H1 (cell line): ENCODE measurements around the gene HEPHL1. TPM values are rescaled to one million over a fixed set of nuclear protein-coding genes. Genes with fewer than 3 reads are reported as not detected.

Source experiments
- CTCF ChIA-PET: fragments of 300-600 bp; sonication (Branson Sonifier 250); formaldehyde crosslinking; loops from one replicate; lab custom pipeline; 2021; ENCODE audit not compliant: partially characterized antibody; lab: Charles Lee
- POLR2A ChIA-PET: fragments of 300-600 bp; sonication (Branson Sonifier 250); formaldehyde crosslinking; loops from one replicate; lab custom pipeline; 2021; ENCODE audit warnings: inconsistent platforms; ENCODE audit not compliant: partially characterized antibody; lab: Charles Lee
- DNase-seq, 2 experiments: peaks; one replicate each; pipeline versions ENCODE4 v3.0.0 to v3.0.0-alpha.2; 2010 to 2022; ENCODE audit warnings: low spot score in 2 of 2, low read depth in 1 of 2, mixed read lengths in 1 of 2
- FAIRE-seq: peaks from 2 replicates; lab custom pipeline; 2011; peaks lifted over from hg19 to GRCh38; lab: Jason Lieb, UNC
- H2AFZ ChIP-seq: 2 replicates; pipeline ENCODE4 v1.8.1; 2012; ENCODE audit warnings: low read length, inconsistent platforms
- H2AK5ac ChIP-seq: 2 replicates; pipeline ENCODE4 v1.6.1; 2013; ENCODE audit warnings: low read depth, low read length
- H2BK120ac ChIP-seq: replicated peaks from 2 replicates; pipeline ENCODE3; 2013; ENCODE audit warnings: low read depth, low read length, inconsistent platforms
- H2BK12ac ChIP-seq: 2 replicates; pipeline ENCODE4 v1.6.1; 2013; ENCODE audit warnings: low read depth, low read length
- H2BK15ac ChIP-seq: 2 replicates; pipeline ENCODE4 v1.6.1; 2013; ENCODE audit warnings: low read length
- H2BK20ac ChIP-seq: 2 replicates; pipeline ENCODE4 v1.6.1; 2013; ENCODE audit warnings: low read length
- H2BK5ac ChIP-seq: 2 replicates; pipeline ENCODE4 v1.6.1; 2013; ENCODE audit warnings: low read depth, low read length
- H3K14ac ChIP-seq: 2 replicates; pipeline ENCODE4 v1.6.1; 2013; ENCODE audit warnings: inconsistent platforms; ENCODE audit not compliant: insufficient read length
- H3K18ac ChIP-seq: 2 replicates; pipeline ENCODE4 v1.6.1; 2013; ENCODE audit warnings: low read length; ENCODE audit errors: extremely low read depth
- H3K23ac ChIP-seq: 2 replicates; pipeline ENCODE4 v1.6.1; 2013; ENCODE audit warnings: inconsistent platforms; ENCODE audit not compliant: insufficient read length
- H3K23me2 ChIP-seq: 2 replicates; pipeline ENCODE4 v1.6.1; 2013; ENCODE audit warnings: low read depth, low read length
- H3K27ac ChIP-seq: 2 replicates; pipeline ENCODE4 v1.6.1; 2011; ENCODE audit warnings: low read depth, low read length, inconsistent platforms
- H3K27me3 ChIP-seq, 4 experiments: replicated peaks in 1 of 4; 1 replicate in 1 of 4; 2 replicates in 3 of 4; pipeline versions ENCODE4 v1.6.1 to v1.8.1; 2011 to 2013; ENCODE audit warnings: low read length in 3 of 4, mild to moderate bottlenecking in 3 of 4, inconsistent platforms in 2 of 4, mixed read lengths in 2 of 4, moderate library complexity in 1 of 4; ENCODE audit not compliant: control insufficient read depth in 3 of 4, insufficient read depth in 3 of 4; ENCODE audit errors: extremely low read depth in 1 of 4
- H3K36me3 ChIP-seq, 4 experiments: 2 replicates each; pipeline versions ENCODE4 v1.6.1 to v1.8.1; 2011 to 2013; ENCODE audit warnings: mild to moderate bottlenecking in 4 of 4, low read length in 3 of 4, moderate library complexity in 2 of 4, control low read depth in 1 of 4, inconsistent platforms in 1 of 4; ENCODE audit not compliant: insufficient read depth in 4 of 4, control insufficient read depth in 2 of 4
- H3K4ac ChIP-seq: replicated peaks from 2 replicates; pipeline ENCODE3; 2013; ENCODE audit warnings: low read length, low read depth, mixed read lengths, inconsistent platforms; ENCODE audit not compliant: insufficient read length
- H3K4me1 ChIP-seq, 4 experiments: replicated peaks in 1 of 4; 1 replicate in 1 of 4; 2 replicates in 3 of 4; pipeline versions ENCODE4 v1.6.1 to v1.8.1; 2011 to 2013; ENCODE audit warnings: low read length in 3 of 4, inconsistent platforms in 2 of 4, mixed read lengths in 1 of 4; ENCODE audit not compliant: insufficient read depth in 4 of 4, control insufficient read depth in 3 of 4
- H3K4me2 ChIP-seq, 2 experiments: 2 replicates each; pipeline versions ENCODE4 v1.6.1 to v1.8.1; 2011 to 2013; ENCODE audit warnings: low read depth in 2 of 2, low read length in 2 of 2, control low read depth in 1 of 2, inconsistent platforms in 1 of 2, mild to moderate bottlenecking in 1 of 2; ENCODE audit not compliant: insufficient read depth in 1 of 2
- H3K4me3 ChIP-seq, 4 experiments: fragments of 200-600, 300-600 bp in 1 of 4; sonication (generic), shearing (Covaris generic), sonication (Bioruptor Twin) in 1 of 4; 2 replicates each; pipeline versions ENCODE4 v1.5.1 to v1.8.1; 2011 to 2016; ENCODE audit warnings: low read length in 4 of 4, low read depth in 3 of 4, control low read depth in 2 of 4, inconsistent platforms in 2 of 4, mild to moderate bottlenecking in 2 of 4, mixed read lengths in 1 of 4, moderate library complexity in 1 of 4; ENCODE audit not compliant: insufficient read depth in 2 of 4; ENCODE audit errors: extremely low read depth in 1 of 4
- H3K56ac ChIP-seq: replicated peaks from 2 replicates; pipeline ENCODE3; 2013; ENCODE audit warnings: low read depth, mild to moderate bottlenecking, mixed read lengths, low read length, inconsistent platforms; ENCODE audit not compliant: insufficient read length
- H3K79me1 ChIP-seq: 2 replicates; pipeline ENCODE4 v1.6.1; 2013; ENCODE audit warnings: low read depth, low read length, control low read depth
- H3K79me2 ChIP-seq, 2 experiments: 2 replicates each; pipeline versions ENCODE4 v1.6.1 to v1.8.1; 2012 to 2013; ENCODE audit warnings: low read length in 2 of 2, mild to moderate bottlenecking in 2 of 2, inconsistent platforms in 1 of 2; ENCODE audit not compliant: insufficient read depth in 2 of 2, control insufficient read depth in 1 of 2
- H3K9ac ChIP-seq, 4 experiments: replicated peaks in 1 of 4; 1 replicate in 1 of 4; 2 replicates in 3 of 4; pipeline versions ENCODE4 v1.6.1 to v1.8.1; 2011 to 2013; ENCODE audit warnings: low read depth in 3 of 4, low read length in 3 of 4, control low read depth in 2 of 4, mild to moderate bottlenecking in 2 of 4, moderate library complexity in 2 of 4, inconsistent platforms in 1 of 4; ENCODE audit errors: extremely low read depth in 1 of 4
- H3K9me3 ChIP-seq, 2 experiments: 2 replicates each; pipeline versions ENCODE4 v1.6.1 to v1.8.1; 2012 to 2013; ENCODE audit warnings: mild to moderate bottlenecking in 2 of 2, moderate library complexity in 2 of 2, control low read depth in 1 of 2, inconsistent platforms in 1 of 2, low read depth in 1 of 2, low read length in 1 of 2, mixed read lengths in 1 of 2; ENCODE audit not compliant: insufficient read depth in 2 of 2
- H4K20me1 ChIP-seq, 2 experiments: replicated peaks in 1 of 2; 2 replicates each; pipeline versions ENCODE3 to v1.8.1; 2011 to 2013; ENCODE audit warnings: inconsistent platforms in 2 of 2, low read length in 2 of 2, mild to moderate bottlenecking in 1 of 2; ENCODE audit not compliant: insufficient read depth in 2 of 2, control insufficient read depth in 1 of 2
- H4K5ac ChIP-seq: 2 replicates; pipeline ENCODE4 v1.6.1; 2013; ENCODE audit warnings: low read length, low read depth, mixed read lengths, inconsistent platforms; ENCODE audit not compliant: insufficient read length
- H4K8ac ChIP-seq: 2 replicates; pipeline ENCODE4 v1.8.0; 2013; ENCODE audit warnings: mild to moderate bottlenecking, moderate library complexity, low read length, inconsistent platforms; ENCODE audit not compliant: insufficient read depth; ENCODE audit errors: extremely low read depth
- H4K91ac ChIP-seq: replicated peaks from 2 replicates; pipeline ENCODE3; 2013; ENCODE audit warnings: low read length, mixed read lengths, inconsistent platforms; ENCODE audit not compliant: insufficient read length
- ASH2L ChIP-seq: fragments of 200-600, 300-600 bp; sonication (generic); IDR thresholded peaks from one replicate; pipeline ENCODE4 v1.7.1; 2017; ENCODE audit warnings: low read length
- BACH1 ChIP-seq: IDR thresholded peaks from 2 replicates; pipeline ENCODE4 v1.6.1; 2012; ENCODE audit warnings: low read length, improper control_type of control experiment
- CBX5 ChIP-seq: fragments of 300-800, 300-1000 bp; sonication (generic); IDR thresholded peaks from 2 replicates; pipeline ENCODE4 v1.7.1; 2016; ENCODE audit warnings: antibody characterized with exemption, low read length, low read depth
- CTBP2 ChIP-seq: IDR thresholded peaks from 2 replicates; pipeline ENCODE4 v1.7.0; 2011; ENCODE audit warnings: borderline replicate concordance, mild to moderate bottlenecking, moderate library complexity, mixed read lengths, low read length; ENCODE audit not compliant: insufficient read depth, insufficient read length
- E2F6 ChIP-seq: IDR thresholded peaks from 2 replicates; pipeline ENCODE4 v1.6.1; 2012; ENCODE audit warnings: inconsistent platforms
- GABPA ChIP-seq: IDR thresholded peaks from 2 replicates; pipeline ENCODE4 v1.6.1; 2011; ENCODE audit warnings: mild to moderate bottlenecking, low read length, moderate library complexity, borderline replicate concordance; ENCODE audit not compliant: insufficient read depth
- JUN ChIP-seq: IDR thresholded peaks from 2 replicates; pipeline ENCODE4 v1.6.1; 2011; ENCODE audit warnings: low read depth, mild to moderate bottlenecking, improper control_type of control experiment, low read length
- KDM5A ChIP-seq: fragments of 200-600 bp; IDR thresholded peaks from 2 replicates; pipeline ENCODE4 v1.7.1; 2012; ENCODE audit warnings: mild to moderate bottlenecking, low read length, inconsistent platforms, mixed read lengths
- SAP30 ChIP-seq: fragments of 300-600 bp; sonication (generic); IDR thresholded peaks from 2 replicates; pipeline ENCODE4 v1.7.1; 2012; ENCODE audit warnings: low read length, moderate library complexity, mild to moderate bottlenecking, inconsistent platforms; ENCODE audit not compliant: insufficient read depth, insufficient replicate concordance
- SRF ChIP-seq: IDR thresholded peaks from 2 replicates; pipeline ENCODE4 v1.6.1; 2011; ENCODE audit warnings: mild to moderate bottlenecking, low read depth, low read length, moderate library complexity
- TBP ChIP-seq: IDR thresholded peaks from 2 replicates; pipeline ENCODE4 v1.6.1; 2011; ENCODE audit warnings: low read depth, low read length, improper control_type of control experiment
- WGBS, 2 experiments: shearing (Covaris generic) in 1 of 2; methylation state at CpG; one replicate each; pipeline versions ENCODE4 v1.1.6 to v1.1.7; 2013 to 2015; ENCODE audit warnings: low lambda C conversion rate in 2 of 2, mixed read lengths in 2 of 2, inconsistent platforms in 1 of 2, low coverage in 1 of 2, missing lambda C conversion rate in 1 of 2; ENCODE audit not compliant: insufficient replicate concordance in 2 of 2, insufficient coverage in 1 of 2, insufficient read length in 1 of 2; ENCODE audit errors: extremely low coverage in 1 of 2, missing lambda C conversion rate in 1 of 2; 5-methylcytosine and 5-hydroxymethylcytosine counted together
- polyA plus RNA-seq, 7 experiments: library from polyadenylated mRNA; depleted of rRNA in 3 of 7; stranded (reverse) in 5 of 7; unstranded in 2 of 7; fragments of >200 nt in 5 of 7; fragments of 200-250 nt in 2 of 7; gene quantifications; 1 replicate in 5 of 7; 2 replicates in 1 of 7; 4 replicates in 1 of 7; pipeline versions ENCODE4 v1.2.1 to v1.2.3, GENCODE V29; 2011 to 2013; ENCODE audit warnings: missing spikeins in 2 of 7, mixed read lengths in 2 of 7
- total RNA-seq: library from RNA; stranded (reverse); fragmentation: NEBNext Ultra II Directional; extraction: Animal tissue kit (Norgen Biotek cat#: 25700); gene quantifications from 2 replicates; pipeline ENCODE4 v1.2.1, GENCODE V29; 2021

HEPHL1 gene
- total and polyA plus RNA-seq, 2 of the 8 experiments (the other 6 are each of a cell fraction or from before 2014, with no cell fraction given) = 0.09 to 0.11 TPM

DNA sequence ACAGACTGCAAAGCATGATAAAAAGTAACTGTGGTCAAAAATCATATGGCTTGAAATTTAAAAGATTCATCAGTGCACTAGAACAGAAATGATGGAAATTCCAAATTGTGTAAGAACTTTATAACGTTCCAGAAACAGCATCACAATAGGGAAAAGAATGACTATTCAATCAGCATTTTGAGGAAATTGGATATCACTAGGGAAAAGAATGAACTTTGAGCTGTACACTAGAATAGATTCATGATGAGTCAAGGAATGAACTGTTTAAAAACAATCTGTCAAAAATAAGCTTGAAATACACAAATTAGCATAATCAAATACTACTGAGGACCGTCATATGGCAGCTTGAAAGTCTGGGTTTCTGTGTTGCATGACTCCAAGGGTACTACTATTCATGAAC is 20.5 kb upstream of the HEPHL1 start:
- CTCF ChIA-PET = no interaction called here
- no peak overlapping the region for H2BK5ac ChIP-seq

More for the DNA sequence above, 20.5 kb upstream of the HEPHL1 start:
- no peak overlapping the region for H3K23ac ChIP-seq
- H2BK20ac ChIP-seq = no peak overlapping the region
- H2BK12ac ChIP-seq = no peak overlapping the region
- H3K36me3 ChIP-seq = no peaks in the 10 kb centered on the region
- H3K4me2 ChIP-seq = no peak overlapping the region
- POLR2A ChIA-PET = no interaction called here
- no peak overlapping the region for H4K8ac ChIP-seq
- no peak for TF ChIP-seq BACH1
- no peak for TF ChIP-seq TBP
- TF ChIP-seq E2F6 = no peak
- no peak for TF ChIP-seq GABPA
- TF ChIP-seq KDM5A = no peak
- TF ChIP-seq CBX5 = no peak
- TF ChIP-seq SRF = no peak
- no peak for TF ChIP-seq JUN
- TF ChIP-seq ASH2L = no peak
- TF ChIP-seq CTBP2 = no peak
- TF ChIP-seq SAP30 = no peak
- no peak for DNase-seq
- H4K20me1 ChIP-seq = no peaks in the 10 kb centered on the region
- H2BK120ac ChIP-seq = no peak overlapping the region
- no peak overlapping the region for H3K18ac ChIP-seq
- H3K27me3 ChIP-seq = peaks cover 0 to 1% (median 0%) of the 10 kb centered on the region in 4 experiments; a peak in 1 of 7 replicates
- no peak overlapping the region for H3K4me3 ChIP-seq
- no peak overlapping the region for H2AFZ ChIP-seq
- H3K27ac ChIP-seq = no peak overlapping the region
- no peaks in the 10 kb centered on the region for H3K79me1 ChIP-seq
- no peak overlapping the region for H3K14ac ChIP-seq
- no peak overlapping the region for H4K91ac ChIP-seq
- no peak for FAIRE-seq
- H3K9me3 ChIP-seq = no peaks in the 10 kb centered on the region
- H2BK15ac ChIP-seq = no peak overlapping the region
- no peaks in the 10 kb centered on the region for H3K23me2 ChIP-seq
- H3K79me2 ChIP-seq = no peaks in the 10 kb centered on the region
- no peak overlapping the region for H2AK5ac ChIP-seq
- H3K4ac ChIP-seq = no peak overlapping the region
- no peak overlapping the region for H4K5ac ChIP-seq
- WGBS, 2 experiments = 87% methylated on average over 2 of the region's 2 CpGs; no CpG with 5 or more reads in 1 of the 2 experiments
- H3K56ac ChIP-seq = no peak overlapping the region
- H3K4me1 ChIP-seq = no peaks in the 10 kb centered on the region
- no peak overlapping the region for H3K9ac ChIP-seq
